GF-D8 (cell line): ENCODE data around the gene EPPIN.
A peak's percentile ranks its signal among the peaks of the same experiment; 100 is the strongest.
"Not testable (repeated sequence)": the region's sequence is repeated elsewhere in the genome, so short reads cannot be mapped to it uniquely, and the experiment has no call there.

ENCODE experiments used
- DNase-seq: peaks from one replicate; lab custom pipeline; 2025; lab: John Stamatoyannopoulos, UW

EPPIN gene

GRCh38 chr20:45547206-45547770, at the start of gene EPPIN:
Gene EPPIN, minus strand, starts transcription at chr20:45547401. Its CDS starts 44 bp downstream, at chr20:45547357.
- no peak for DNase-seq

- DNase-seq, result no peak
These were observed 48.0 kb upstream of the EPPIN start for GRCh38 chr20:45595235-45595634.

- no peak for DNase-seq
These were observed 46.3 kb upstream of the EPPIN start for GRCh38 chr20:45593498-45593897.

- DNase-seq, result peak; percentile 22
These were observed 45.5 kb upstream of the EPPIN start for GRCh38 chr20:45592574-45593189.

- DNase-seq, result no peak
These were observed 42.5 kb upstream of the EPPIN start for GRCh38 chr20:45589725-45590124.

- no peak for DNase-seq
These were observed 41.6 kb upstream of the EPPIN start for GRCh38 chr20:45588800-45589199.

- not testable (repeated sequence) for DNase-seq
These were observed 38.8 kb upstream of the EPPIN start for GRCh38 chr20:45585986-45586385.

- not testable (repeated sequence) for DNase-seq
These were observed 37.1 kb upstream of the EPPIN start for GRCh38 chr20:45584294-45584693.

GRCh38 chr20:45583502-45583901, 36.3 kb upstream of the EPPIN start:
- DNase-seq, result no peak

GRCh38 chr20:45581702-45582101, 34.5 kb upstream of the EPPIN start:
- no peak for DNase-seq

GRCh38 chr20:45579184-45579583, 32.0 kb upstream of the EPPIN start, which contains the start of gene WFDC8:
Gene WFDC8, minus strand, starts transcription at chr20:45579284. Its CDS starts 37 bp downstream, at chr20:45579247.
- DNase-seq, result no peak

GRCh38 chr20:45578231-45578630, 31.0 kb upstream of the EPPIN start:
- no peak for DNase-seq

GRCh38 chr20:45576995-45577394, 29.8 kb upstream of the EPPIN start:
- no peak for DNase-seq

- DNase-seq, result no peak
These were observed 28.7 kb upstream of the EPPIN start for GRCh38 chr20:45575931-45576330.

GRCh38 chr20:45569650-45570049, 22.4 kb upstream of the EPPIN start:
- not testable (repeated sequence) for DNase-seq

- no peak for DNase-seq
These were observed 17.6 kb upstream of the EPPIN start for GRCh38 chr20:45564760-45565276.

GRCh38 chr20:45555198-45555597, 8.0 kb upstream of the EPPIN start:
- no peak for DNase-seq

- no peak for DNase-seq
These were observed 5.3 kb upstream of the EPPIN start for GRCh38 chr20:45552456-45552855.

- DNase-seq, result no peak
These were observed 3.6 kb upstream of the EPPIN start for GRCh38 chr20:45550765-45551164.

- DNase-seq, result no peak
These were observed 1.2 kb upstream of the EPPIN start for GRCh38 chr20:45548410-45548809.

GRCh38 chr20:45545754-45546453, 1.3 kb downstream of the EPPIN start:
- no peak for DNase-seq

GRCh38 chr20:45545351-45545750, 1.9 kb downstream of the EPPIN start:
- DNase-seq, result no peak

- DNase-seq, result no peak
These were observed 7.8 kb downstream of the EPPIN start, which contains the start of gene WFDC6 for GRCh38 chr20:45539382-45539781. Gene WFDC6, minus strand, starts transcription at chr20:45539482. Its CDS starts 75 bp downstream, at chr20:45539407.
